Neural cell (in vitro differentiated cells): ENCODE data around the gene RAD51B. TPM values are rescaled to one million over a fixed set of nuclear protein-coding genes. Genes with fewer than 3 reads are reported as not detected.

Experiments
- H2AFZ ChIP-seq: fragments of 200-600, 300-800 bp; sonication (generic), shearing (Covaris generic); 2 replicates; pipeline ENCODE4 v1.6.0; 2014; ENCODE audit warnings: low read depth, mild to moderate bottlenecking, antibody characterized with exemption, low read length, moderate library complexity
- H3F3A ChIP-seq: fragments of 200-600 bp; shearing (Covaris generic); 2 replicates; pipeline ENCODE4 v1.6.1; 2016; ENCODE audit warnings: mild to moderate bottlenecking, moderate library complexity, mixed read lengths, antibody characterized with exemption, low read length; ENCODE audit not compliant: insufficient read depth, poor library complexity, severe bottlenecking
- H3K27ac ChIP-seq: fragments of 200-600, 300-800 bp; sonication (generic), shearing (Covaris generic); 2 replicates; pipeline ENCODE4 v1.5.1; 2014; ENCODE audit warnings: mild to moderate bottlenecking, low read length, moderate library complexity
- H3K27me3 ChIP-seq: fragments of 300-800, 200-600 bp; sonication (generic), shearing (Covaris generic); 2 replicates; pipeline ENCODE4 v1.6.0; 2014; ENCODE audit warnings: mild to moderate bottlenecking, low read depth, low read length, moderate library complexity; ENCODE audit not compliant: insufficient read depth
- H3K36me3 ChIP-seq: fragments of 300-800, 200-600 bp; sonication (generic), shearing (Covaris generic); 2 replicates; pipeline ENCODE4 v1.5.1; 2014; ENCODE audit warnings: mild to moderate bottlenecking, antibody characterized with exemption, low read length, moderate library complexity; ENCODE audit not compliant: insufficient read depth
- H3K4me2 ChIP-seq: fragments of 300-800, 200-600 bp; sonication (generic), shearing (Covaris generic); 2 replicates; pipeline ENCODE4 v1.6.0; 2014; ENCODE audit warnings: mild to moderate bottlenecking, low read length
- H3K4me3 ChIP-seq: fragments of 300-800, 200-600 bp; sonication (generic), shearing (Covaris generic); 2 replicates; pipeline ENCODE4 v1.5.1; 2014; ENCODE audit warnings: mild to moderate bottlenecking, low read length, moderate library complexity
- H3K79me2 ChIP-seq: fragments of 200-600 bp; shearing (Covaris generic); replicated peaks from 2 replicates; pipeline ENCODE4 v1.6.0; 2014; ENCODE audit warnings: mild to moderate bottlenecking, low read length, moderate library complexity; ENCODE audit not compliant: insufficient read depth
- H3K9ac ChIP-seq: fragments of 300-800, 200-600 bp; sonication (generic), shearing (Covaris generic); 2 replicates; pipeline ENCODE4 v1.6.1; 2016; ENCODE audit warnings: mild to moderate bottlenecking, low read length, mixed read lengths
- H3K9me2 ChIP-seq: fragments of 200-600 bp; shearing (Covaris generic); 2 replicates; pipeline ENCODE4 v1.6.1; 2016; ENCODE audit warnings: mild to moderate bottlenecking, low read length, mixed read lengths; ENCODE audit not compliant: insufficient read depth
- H3K9me3 ChIP-seq: fragments of 200-600, 300-800 bp; sonication (generic), shearing (Covaris generic); 2 replicates; pipeline ENCODE4 v1.6.1; 2016; ENCODE audit warnings: mild to moderate bottlenecking, mixed run types, low read length, moderate library complexity, mixed read lengths
- H4K20me1 ChIP-seq: fragments of 200-600 bp; shearing (Covaris generic); 2 replicates; pipeline ENCODE4 v1.6.1; 2016; ENCODE audit warnings: mild to moderate bottlenecking, mixed run types; ENCODE audit not compliant: insufficient read depth
- CTCF ChIP-seq: fragments of 450-650 bp; IDR thresholded peaks from 2 replicates; pipeline ENCODE4 v1.5.1; 2014; ENCODE audit warnings: antibody characterized with exemption, mild to moderate bottlenecking, moderate library complexity; ENCODE audit not compliant: poor library complexity, severe bottlenecking
- EP300 ChIP-seq: fragments of 450-650 bp; conservative IDR thresholded peaks from 2 replicates; pipeline ENCODE4 v1.6.1; 2014; ENCODE audit warnings: antibody characterized with exemption, mild to moderate bottlenecking, moderate library complexity; ENCODE audit not compliant: poor library complexity, severe bottlenecking
- EZH2 ChIP-seq: fragments of 200-600, 300-800 bp; shearing (Covaris generic), sonication (generic); IDR thresholded peaks from 2 replicates; pipeline ENCODE4 v1.6.1; 2014; ENCODE audit warnings: antibody characterized with exemption, low read length, borderline replicate concordance, mild to moderate bottlenecking; ENCODE audit not compliant: insufficient read depth, poor library complexity, severe bottlenecking
- MXI1 ChIP-seq: fragments of 450-650 bp; conservative IDR thresholded peaks from 2 replicates; pipeline ENCODE4 v1.6.1; 2014; ENCODE audit warnings: antibody characterized with exemption, mild to moderate bottlenecking; ENCODE audit not compliant: poor library complexity, severe bottlenecking
- POLR2AphosphoS5 ChIP-seq: IDR thresholded peaks from 2 replicates; pipeline ENCODE4 v1.6.1; 2012
- RAD21 ChIP-seq: fragments of 450-650 bp; conservative IDR thresholded peaks from 2 replicates; pipeline ENCODE4 v1.6.1; 2014; ENCODE audit warnings: antibody characterized with exemption, mild to moderate bottlenecking, moderate library complexity
- REST ChIP-seq: IDR thresholded peaks from 2 replicates; pipeline ENCODE4 v1.6.1; 2012; ENCODE audit warnings: borderline replicate concordance
- SMC3 ChIP-seq: fragments of 450-650 bp; conservative IDR thresholded peaks from 2 replicates; pipeline ENCODE4 v1.6.1; 2014; ENCODE audit warnings: antibody characterized with exemption, mild to moderate bottlenecking, moderate library complexity; ENCODE audit not compliant: poor library complexity
- TAF1 ChIP-seq: IDR thresholded peaks from 2 replicates; pipeline ENCODE4 v1.6.1; 2012; ENCODE audit warnings: low read depth
- polyA plus RNA-seq: library from polyadenylated mRNA; depleted of rRNA; stranded (reverse); fragments of >200 nt; gene quantifications from 2 replicates; pipeline ENCODE4 v1.2.3, GENCODE V29; 2014

The RAD51B gene
- polyA plus RNA-seq, 1 donor from 2014 or later = 3.1 TPM

- no peak overlapping the region for H3K4me3 ChIP-seq
- no peaks in the 10 kb centered on the region for H3K79me2 ChIP-seq
- no peak overlapping the region for H3K27ac ChIP-seq
- no peak overlapping the region for H2AFZ ChIP-seq
- no peaks in the 10 kb centered on the region for H3K9me2 ChIP-seq
- no peak for TF ChIP-seq RAD21
- no peak for TF ChIP-seq SMC3
- no peak for TF ChIP-seq POLR2AphosphoS5
- TF ChIP-seq EZH2 = no peak
- TF ChIP-seq MXI1 = no peak
- TF ChIP-seq TAF1 = no peak
- no peak for TF ChIP-seq CTCF
- no peak for TF ChIP-seq EP300
- no peaks in the 10 kb centered on the region for H3F3A ChIP-seq
- H3K4me2 ChIP-seq = no peak overlapping the region
- H3K27me3 ChIP-seq = no peaks in the 10 kb centered on the region
- no peaks in the 10 kb centered on the region for H3K36me3 ChIP-seq
- no peaks in the 10 kb centered on the region for H4K20me1 ChIP-seq
- no peaks in the 10 kb centered on the region for H3K9me3 ChIP-seq
- H3K9ac ChIP-seq = no peak overlapping the region
These were observed 897.1 kb downstream of the RAD51B start for GRCh38 chr14:68716698-68717097.

GRCh38 chr14:68718023-68718990 is 898.7 kb downstream of the RAD51B start:
- H3K27me3 ChIP-seq = no peaks in the 10 kb centered on the region
- H3K79me2 ChIP-seq = no peaks in the 10 kb centered on the region
- no peaks in the 10 kb centered on the region for H3F3A ChIP-seq
- no peak overlapping the region for H3K4me3 ChIP-seq
- H3K9ac ChIP-seq = no peak overlapping the region
- H4K20me1 ChIP-seq = no peaks in the 10 kb centered on the region
- H3K4me2 ChIP-seq = no peak overlapping the region
- no peak overlapping the region for H2AFZ ChIP-seq
- H3K36me3 ChIP-seq = no peaks in the 10 kb centered on the region
- no peaks in the 10 kb centered on the region for H3K9me3 ChIP-seq
- H3K9me2 ChIP-seq = no peaks in the 10 kb centered on the region
- no peak for TF ChIP-seq RAD21
- no peak for TF ChIP-seq EP300
- no peak for TF ChIP-seq EZH2
- no peak for TF ChIP-seq SMC3
- TF ChIP-seq REST = no peak
- no peak overlapping the region for H3K27ac ChIP-seq
